Activated T-cell treated with anti-CD3 and anti-CD28 coated beads, Interleukin-2, amount 50 U/mL, for 4 hours (primary cell): Measurements from ENCODE around the gene NECTIN2. TPM values are rescaled to one million over a fixed set of nuclear protein-coding genes. Genes with fewer than 3 reads are reported as not detected.
"Not testable (repeated sequence)": the region's sequence is repeated elsewhere in the genome, so short reads cannot be mapped to it uniquely, and the experiment has no call there.

Experiments used
- ATAC-seq, 2 donors: fragments of 200-7000 bp; cut with Tn5 transposase; one replicate each; pipeline ENCODE4 v1.10.0; 2021
- DNase-seq: peaks from one replicate; pipeline ENCODE4 v3.0.0-alpha.2; 2020
- H3K27me3 Mint-ChIP-seq: one replicate; pipeline ENCODE4 v1.8.0; 2021; ENCODE audit warnings: low read depth, mixed read lengths
- H3K36me3 Mint-ChIP-seq: one replicate; pipeline ENCODE4 v1.8.0; 2022; ENCODE audit warnings: mixed read lengths; ENCODE audit not compliant: insufficient read depth
- H3K4me1 Mint-ChIP-seq: one replicate; pipeline ENCODE4 v1.8.0; 2021; ENCODE audit warnings: low read depth, mixed read lengths
- H3K4me3 Mint-ChIP-seq: one replicate; pipeline ENCODE4 v1.8.0; 2021; ENCODE audit warnings: mild to moderate bottlenecking, moderate library complexity, mixed read lengths
- H3K9me3 Mint-ChIP-seq: one replicate; pipeline ENCODE4 v1.8.0; 2021; ENCODE audit warnings: mixed read lengths
- total RNA-seq, 3 donors: library from RNA; stranded (reverse); gene quantifications; one replicate each; pipeline ENCODE4 v1.2.1, GENCODE V29; 2021

The NECTIN2 gene
- total RNA-seq, 3 donors from 2014 or later: 0.66 to 1.4 (median 1.3) TPM

DNA sequence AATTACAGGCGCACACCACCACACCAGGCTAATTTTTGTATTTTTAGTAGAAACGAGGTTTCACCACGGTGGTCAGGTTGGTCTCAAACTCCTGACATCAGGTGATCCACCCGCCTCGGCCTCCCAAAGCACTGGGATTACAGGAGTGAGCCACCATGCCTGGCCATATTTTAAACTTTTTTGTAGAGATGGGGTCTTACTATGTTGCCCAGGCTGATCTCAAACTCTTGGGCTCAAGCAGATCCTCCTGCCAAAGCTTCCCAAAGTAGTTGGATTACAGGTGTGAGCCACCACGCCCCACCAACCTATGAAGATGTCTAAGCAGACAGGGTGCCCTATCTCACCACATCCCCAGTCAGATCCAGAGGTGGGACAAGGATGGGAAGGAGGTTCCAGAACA lies 65.8 kb downstream of the NECTIN2 start:
- not testable (repeated sequence) for H3K4me3 Mint-ChIP-seq, H3K4me1 Mint-ChIP-seq, ATAC-seq, H3K36me3 Mint-ChIP-seq, DNase-seq, H3K9me3 Mint-ChIP-seq
- peaks cover 42% of the 10 kb centered on the region for H3K27me3 Mint-ChIP-seq

DNA sequence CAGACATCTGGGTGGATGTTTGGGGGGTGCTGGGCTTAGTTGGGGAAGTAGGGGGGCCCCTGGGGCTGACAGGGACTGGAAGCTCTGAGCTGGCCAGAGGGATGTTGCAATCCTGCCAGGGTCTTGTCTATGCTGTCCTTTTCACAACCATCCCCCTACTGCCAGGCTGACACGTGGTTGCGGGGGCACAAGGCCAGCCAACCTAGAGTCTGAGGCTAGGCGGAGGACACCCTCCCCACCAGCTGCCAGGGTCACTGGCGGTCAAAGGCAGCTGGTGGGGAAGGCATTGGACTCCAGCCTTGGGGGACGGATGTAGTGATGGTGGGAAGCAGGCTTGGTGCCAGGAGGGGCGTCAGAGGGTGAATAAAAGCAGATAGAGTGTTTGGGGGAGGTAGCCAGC lies 66.8 kb downstream of the NECTIN2 start:
- H3K27me3 Mint-ChIP-seq: peaks cover 38% of the 10 kb centered on the region
- H3K4me1 Mint-ChIP-seq: peaks cover 6% of the 10 kb centered on the region
- DNase-seq (no peak), ATAC-seq (no peak)
- no peaks in the 10 kb centered on the region for H3K36me3 Mint-ChIP-seq
- no peaks in the 10 kb centered on the region for H3K9me3 Mint-ChIP-seq
- no peak overlapping the region for H3K4me3 Mint-ChIP-seq

DNA sequence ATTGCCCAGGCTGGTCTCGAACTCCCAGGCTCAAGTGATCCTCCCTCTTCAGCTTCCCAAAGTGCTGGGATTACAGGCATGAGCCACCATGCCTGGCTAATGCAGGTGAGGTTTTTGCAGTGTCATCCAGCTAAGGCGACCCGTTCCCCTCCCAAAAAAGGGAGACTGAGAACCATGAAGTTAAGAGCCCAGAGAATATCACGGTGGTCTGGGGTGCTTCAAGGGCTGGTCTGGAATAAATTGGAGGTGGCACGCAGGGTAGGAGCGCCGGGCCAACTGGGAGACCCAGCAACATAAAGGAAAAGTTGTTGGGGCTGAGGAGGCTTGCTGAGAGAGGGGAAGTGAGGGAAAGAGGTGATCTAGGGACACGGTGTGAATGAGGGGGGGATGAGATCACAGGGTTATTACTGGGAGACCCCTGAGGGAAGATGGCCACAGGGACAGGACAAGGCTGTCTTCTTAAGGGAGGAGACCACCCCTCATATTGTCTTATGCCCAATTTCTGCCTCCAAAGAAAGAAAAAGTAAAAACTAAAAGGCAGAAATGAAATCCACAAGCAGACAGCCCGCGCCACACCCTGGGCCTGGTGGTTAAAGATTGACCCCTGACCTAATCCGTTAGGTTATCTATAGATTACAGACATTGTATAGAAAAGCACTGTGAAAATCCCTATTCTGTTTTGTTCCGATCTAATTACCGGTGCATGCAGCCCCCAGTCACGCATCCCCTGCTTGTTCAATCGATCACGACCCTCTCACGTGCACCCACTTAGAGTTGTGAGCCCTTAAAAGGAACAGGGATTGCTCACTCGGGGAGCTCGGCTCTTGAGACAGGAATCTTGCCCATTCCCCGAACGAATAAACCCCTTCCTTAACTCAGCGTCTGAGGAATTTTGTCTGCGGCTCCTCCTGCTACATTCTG lies 67.7 kb downstream of the NECTIN2 start:
- Mint-ChIP-seq H3K4me3 (peak overlapping the region; percentile 88), H3K27me3 (peaks cover 35% of the 10 kb centered on the region)
- not testable (repeated sequence) for H3K9me3 Mint-ChIP-seq, H3K36me3 Mint-ChIP-seq, DNase-seq, ATAC-seq, H3K4me1 Mint-ChIP-seq

DNA sequence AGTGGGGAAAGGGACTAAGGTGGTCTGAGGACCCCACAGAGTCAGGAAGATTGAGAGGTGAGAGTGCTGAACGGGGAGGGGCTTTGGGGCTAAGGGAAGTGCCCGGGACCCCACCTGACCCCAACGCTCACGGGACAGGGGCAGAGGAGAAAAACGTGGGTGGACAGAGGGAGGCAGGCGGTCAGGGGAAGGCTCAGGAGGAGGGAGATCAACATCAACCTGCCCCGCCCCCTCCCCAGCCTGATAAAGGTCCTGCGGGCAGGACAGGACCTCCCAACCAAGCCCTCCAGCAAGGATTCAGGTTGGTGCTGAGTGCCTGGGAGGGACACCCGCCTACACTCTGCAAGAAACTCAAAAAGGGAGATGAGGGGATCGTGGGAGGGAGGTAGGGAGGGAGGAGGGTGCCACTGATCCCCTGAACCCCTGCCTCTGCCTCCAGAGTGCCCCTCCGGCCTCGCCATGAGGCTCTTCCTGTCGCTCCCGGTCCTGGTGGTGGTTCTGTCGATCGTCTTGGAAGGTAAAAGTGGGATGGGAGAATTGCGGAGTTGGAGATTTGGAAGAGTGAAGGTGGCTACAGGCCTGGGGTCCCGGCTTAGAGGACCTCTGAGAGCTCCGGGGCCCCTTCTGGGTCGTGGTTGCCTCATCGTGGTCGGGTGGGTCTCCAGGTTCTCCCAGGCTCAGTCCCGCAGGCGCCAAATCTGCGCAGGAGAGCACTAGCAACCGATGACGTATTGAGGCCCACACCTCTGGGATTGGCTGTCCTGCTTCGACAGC lies 68.5 kb downstream of the NECTIN2 start, which contains the start of gene APOC1:
Gene APOC1, plus strand, starts transcription at position 176 of the 774 bp plus-strand sequence. Its CDS starts 284 bp downstream, at position 460.
- H3K9me3 Mint-ChIP-seq, H3K4me1 Mint-ChIP-seq, H3K36me3 Mint-ChIP-seq: not testable (repeated sequence)
- H3K4me3 Mint-ChIP-seq: peak within 1 kb of the TSS; percentile 88
- ATAC-seq: peak; percentile 97
- peaks cover 31% of the 10 kb centered on the region for H3K27me3 Mint-ChIP-seq
- DNase-seq: peak; percentile 71

DNA sequence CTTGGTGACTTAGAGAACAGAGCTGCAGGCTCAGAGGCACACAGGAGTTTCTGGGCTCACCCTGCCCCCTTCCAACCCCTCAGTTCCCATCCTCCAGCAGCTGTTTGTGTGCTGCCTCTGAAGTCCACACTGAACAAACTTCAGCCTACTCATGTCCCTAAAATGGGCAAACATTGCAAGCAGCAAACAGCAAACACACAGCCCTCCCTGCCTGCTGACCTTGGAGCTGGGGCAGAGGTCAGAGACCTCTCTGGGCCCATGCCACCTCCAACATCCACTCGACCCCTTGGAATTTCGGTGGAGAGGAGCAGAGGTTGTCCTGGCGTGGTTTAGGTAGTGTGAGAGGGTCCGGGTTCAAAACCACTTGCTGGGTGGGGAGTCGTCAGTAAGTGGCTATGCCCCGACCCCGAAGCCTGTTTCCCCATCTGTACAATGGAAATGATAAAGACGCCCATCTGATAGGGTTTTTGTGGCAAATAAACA lies 78.2 kb downstream of the NECTIN2 start:
- no peaks in the 10 kb centered on the region for H3K36me3 Mint-ChIP-seq
- H3K27me3 Mint-ChIP-seq: peaks cover 25% of the 10 kb centered on the region
- DNase-seq (no peak), ATAC-seq (no peak)
- no peak overlapping the region for H3K4me3 Mint-ChIP-seq
- H3K9me3 Mint-ChIP-seq: no peaks in the 10 kb centered on the region
- peaks cover 4% of the 10 kb centered on the region for H3K4me1 Mint-ChIP-seq

DNA sequence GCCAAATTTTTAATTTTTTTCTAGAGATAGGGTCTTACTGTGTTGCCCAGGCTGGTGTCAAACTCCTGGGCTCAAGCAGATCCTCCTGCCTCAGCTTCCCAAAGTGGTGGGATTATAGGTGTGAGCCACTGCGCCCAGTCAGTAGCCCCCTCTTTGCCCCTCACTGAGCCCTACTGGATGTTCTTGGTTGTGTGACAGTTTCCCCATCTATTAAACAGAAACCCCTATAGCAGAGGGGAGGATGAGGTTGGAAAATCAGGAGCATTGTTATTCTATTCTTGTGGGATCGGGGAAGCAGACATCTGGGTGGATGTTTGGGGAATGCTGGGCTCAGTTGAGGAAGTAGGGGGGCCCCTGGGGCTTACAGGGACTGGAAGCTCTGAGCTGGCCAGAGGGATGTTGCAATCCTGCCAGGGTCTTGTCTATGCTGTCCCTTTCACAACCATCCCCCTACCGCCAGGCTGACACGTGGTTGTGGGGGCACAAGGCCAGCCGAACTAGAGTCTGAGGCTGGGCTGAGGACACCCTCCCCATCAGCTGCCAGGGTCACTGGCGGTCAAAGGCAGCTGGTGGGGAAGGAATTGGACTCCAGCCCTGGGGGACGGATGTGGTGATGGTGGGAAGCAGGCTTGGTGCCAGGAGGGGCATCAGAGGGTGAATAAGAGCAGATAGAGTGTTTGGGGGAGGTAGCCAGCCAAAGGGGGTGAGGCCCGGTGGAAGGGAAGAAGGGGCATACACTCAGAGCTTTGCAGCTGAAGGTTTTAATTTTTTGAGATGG lies 79.2 kb downstream of the NECTIN2 start:
- DNase-seq (no peak), ATAC-seq (no peak)
- peaks cover 29% of the 10 kb centered on the region for H3K27me3 Mint-ChIP-seq
- H3K36me3 Mint-ChIP-seq: no peaks in the 10 kb centered on the region
- no peak overlapping the region for H3K4me3 Mint-ChIP-seq
- H3K9me3 Mint-ChIP-seq: no peaks in the 10 kb centered on the region
- peaks cover 4% of the 10 kb centered on the region for H3K4me1 Mint-ChIP-seq

DNA sequence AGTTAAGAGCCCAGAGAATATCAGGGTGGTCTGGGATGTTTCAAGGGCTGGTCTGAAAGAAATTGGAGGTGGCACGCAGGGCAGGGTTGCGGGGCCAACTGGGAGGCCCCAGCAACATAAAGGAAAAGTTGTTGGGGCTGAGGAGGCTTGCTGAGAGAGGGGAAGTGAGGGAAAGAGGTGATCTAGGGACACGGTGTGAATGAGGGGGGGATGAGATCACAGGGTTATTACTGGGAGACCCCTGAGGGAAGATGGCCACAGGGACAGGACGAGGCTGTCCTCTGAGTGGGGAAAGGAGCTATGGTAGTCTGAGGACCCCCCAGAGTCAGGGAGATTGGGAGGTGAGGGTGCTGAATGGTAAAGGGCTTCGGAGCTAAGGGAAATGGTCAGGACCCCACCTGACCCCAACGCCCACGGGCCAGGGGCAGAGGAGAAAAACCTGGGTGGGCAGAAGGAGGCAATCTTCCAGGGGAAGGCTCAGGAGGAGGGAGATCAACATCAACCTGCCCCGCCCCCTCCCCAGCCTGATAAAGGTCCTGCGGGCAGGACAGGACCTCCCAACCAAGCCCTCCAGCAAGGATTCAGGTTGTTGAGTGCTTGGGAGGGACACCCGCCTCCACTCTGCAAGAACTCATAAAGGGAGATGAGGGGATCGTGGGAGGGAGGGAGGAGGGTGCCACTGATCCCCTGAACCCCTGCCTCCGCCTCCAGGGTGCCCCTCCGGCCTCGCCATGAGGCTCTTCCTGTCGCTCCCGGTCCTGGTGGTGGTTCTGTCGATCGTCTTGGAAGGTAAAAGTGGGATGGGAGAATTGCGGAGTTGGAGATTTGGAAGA lies 80.4 kb downstream of the NECTIN2 start:
- H3K36me3 Mint-ChIP-seq, H3K9me3 Mint-ChIP-seq, H3K4me3 Mint-ChIP-seq, DNase-seq, H3K4me1 Mint-ChIP-seq: not testable (repeated sequence)
- peak in 1 of 2 donors; percentile 10 for ATAC-seq
- H3K27me3 Mint-ChIP-seq: peaks cover 29% of the 10 kb centered on the region

DNA sequence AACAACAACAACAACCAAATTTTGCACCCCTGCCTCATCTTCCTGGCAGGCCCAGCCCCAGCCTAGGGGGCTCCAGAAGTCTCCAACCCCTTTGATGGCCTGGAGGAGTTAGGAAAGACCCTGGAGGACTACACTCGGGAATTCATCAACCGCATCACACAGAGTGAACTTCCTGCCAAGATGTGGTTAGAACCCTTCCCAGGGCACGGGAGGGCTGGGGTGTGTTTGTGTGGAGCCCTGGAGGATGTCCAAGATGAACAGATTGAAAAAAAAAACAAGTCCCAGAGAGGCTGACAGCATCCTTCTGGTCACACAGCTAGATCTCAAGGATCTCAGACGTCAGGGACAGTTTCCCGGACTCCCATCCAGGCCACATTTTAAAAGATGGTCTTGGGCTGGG lies 81.6 kb downstream of the NECTIN2 start:
- ATAC-seq (no peak), DNase-seq (no peak)
- H3K9me3 Mint-ChIP-seq: no peaks in the 10 kb centered on the region
- peaks cover 29% of the 10 kb centered on the region for H3K27me3 Mint-ChIP-seq
- H3K4me1 Mint-ChIP-seq: peaks cover 4% of the 10 kb centered on the region
- no peak overlapping the region for H3K4me3 Mint-ChIP-seq
- no peaks in the 10 kb centered on the region for H3K36me3 Mint-ChIP-seq

DNA sequence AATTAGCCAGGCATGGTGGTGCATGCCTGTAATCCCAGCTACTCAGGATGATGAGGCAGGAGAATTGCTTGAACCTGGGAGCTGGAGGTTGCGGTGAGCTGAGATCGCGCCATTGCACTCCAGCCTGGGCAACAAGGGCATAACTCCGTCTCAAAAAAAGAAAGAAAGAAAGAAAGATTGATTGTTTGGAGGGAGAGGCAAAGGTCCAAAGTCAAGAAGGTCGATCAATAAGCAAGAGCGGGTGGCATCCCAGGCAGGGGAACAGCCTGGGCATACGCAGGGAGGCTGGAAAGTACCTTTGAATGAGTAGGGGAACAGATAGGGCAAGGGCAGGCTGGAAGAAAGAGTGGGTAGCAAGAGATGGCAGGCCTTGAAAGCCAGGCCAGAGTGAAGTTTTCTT lies 84.0 kb downstream of the NECTIN2 start:
- Mint-ChIP-seq H3K9me3 (no peaks in the 10 kb centered on the region), H3K36me3 (no peaks in the 10 kb centered on the region), H3K4me3 (no peak overlapping the region), H3K4me1 (peaks cover 4% of the 10 kb centered on the region), H3K27me3 (peaks cover 23% of the 10 kb centered on the region)
- ATAC-seq (no peak), DNase-seq (no peak)

DNA sequence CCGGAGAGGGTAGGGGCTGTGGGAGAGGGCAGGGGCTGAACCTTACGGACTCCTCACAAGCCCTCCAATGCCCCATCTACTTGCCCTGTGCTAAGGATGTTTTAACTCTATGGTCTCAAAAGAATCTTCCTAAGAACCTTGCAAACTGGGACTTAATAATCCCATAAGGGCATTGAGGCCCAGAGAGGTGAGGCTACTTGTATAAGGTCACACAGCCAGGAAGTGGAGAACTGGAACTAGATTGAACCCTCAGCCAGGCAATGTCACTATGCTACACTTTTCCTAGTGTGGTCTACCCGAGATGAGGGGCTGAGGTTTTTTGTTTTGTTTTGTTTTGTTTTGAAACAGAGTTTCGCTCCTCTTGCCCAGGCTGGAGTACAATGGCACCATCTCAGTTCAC lies 85.4 kb downstream of the NECTIN2 start:
- Mint-ChIP-seq H3K4me1 (peaks cover 4% of the 10 kb centered on the region), H3K36me3 (no peaks in the 10 kb centered on the region), H3K9me3 (no peaks in the 10 kb centered on the region), H3K4me3 (no peak overlapping the region), H3K27me3 (peaks cover 12% of the 10 kb centered on the region)
- no peak for DNase-seq
- no peak for ATAC-seq

Other genes with a start within 250 kb of the NECTIN2 start
- not detected for gene IGSF23, start 232.7 kb upstream of the NECTIN2 start, total RNA-seq
- gene PVR, start 202.4 kb upstream of the NECTIN2 start, total RNA-seq: 10 to 100 TPM in 1 of 3 donors, 1 to 10 TPM in 2; 8.5 to 13.9 (median 9.9) TPM
- gene CEACAM19, start 174.8 kb upstream of the NECTIN2 start, total RNA-seq: under 1 TPM; 0.33 to 0.86 (median 0.74) TPM
- not detected for gene CEACAM16, start 147.1 kb upstream of the NECTIN2 start, total RNA-seq
- gene BCL3, start 97.6 kb upstream of the NECTIN2 start, total RNA-seq: 10 to 100 TPM; 27.9 to 35.3 (median 34.6) TPM
- gene CBLC, start 68.4 kb upstream of the NECTIN2 start, total RNA-seq: under 1 TPM in 1 of 3 donors, not detected in 2; 0.23 TPM
- gene BCAM, start 37.2 kb upstream of the NECTIN2 start, total RNA-seq: under 1 TPM; 0.33 to 0.40 (median 0.33) TPM
- gene TOMM40, start 45.0 kb downstream of the NECTIN2 start, total RNA-seq: 100 to 1,000 TPM; 427 to 536 (median 461) TPM
- 1 to 10 TPM; 4.3 to 5.0 (median 4.9) TPM for gene APOE, start 59.5 kb downstream of the NECTIN2 start, total RNA-seq
- gene APOC1, start 68.3 kb downstream of the NECTIN2 start, total RNA-seq: 1 to 10 TPM; 1.3 to 4.8 (median 4.2) TPM
- gene APOC4, start 95.9 kb downstream of the NECTIN2 start, total RNA-seq: not detected
- gene APOC2, start 99.8 kb downstream of the NECTIN2 start, total RNA-seq: not detected
- gene CLPTM1, start 109.1 kb downstream of the NECTIN2 start, total RNA-seq: 100 to 1,000 TPM; 103 to 117 (median 112) TPM
- 100 to 1,000 TPM; 128 to 137 (median 129) TPM for gene RELB, start 155.2 kb downstream of the NECTIN2 start, total RNA-seq
- gene CLASRP, start 192.7 kb downstream of the NECTIN2 start, total RNA-seq: 100 to 1,000 TPM; 111 to 114 (median 114) TPM
- 10 to 100 TPM in 1 of 3 donors, 1 to 10 TPM in 2; 7.8 to 10.2 (median 8.6) TPM for gene ZNF296, start 230.2 kb downstream of the NECTIN2 start, total RNA-seq
- gene GEMIN7, start 233.0 kb downstream of the NECTIN2 start, total RNA-seq: 10 to 100 TPM; 58.8 to 69.3 (median 65.0) TPM
- 10 to 100 TPM; 23.2 to 24.9 (median 24.7) TPM for gene PPP1R37, start 246.9 kb downstream of the NECTIN2 start, total RNA-seq